HL-60 (cell line): ENCODE data around the gene CCSER1.

Experiments
- CTCF ChIP-seq: IDR thresholded peaks from one replicate; pipeline ENCODE4 v1.5.1; 2011; ENCODE audit warnings: low read length, control low read depth, inconsistent platforms; ENCODE audit not compliant: insufficient read depth
- GABPA ChIP-seq: IDR thresholded peaks from 2 replicates; pipeline ENCODE4 v1.6.1; 2012; ENCODE audit warnings: low read depth
- POLR2AphosphoS5 ChIP-seq: IDR thresholded peaks from 2 replicates; pipeline ENCODE4 v1.6.1; 2012; ENCODE audit warnings: low read depth
- SPI1 ChIP-seq: IDR thresholded peaks from 2 replicates; pipeline ENCODE4 v1.6.1; 2012; ENCODE audit warnings: low read depth, mild to moderate bottlenecking, borderline replicate concordance
- TF ChIP-seq, protein P1 (sequence below): IDR thresholded peaks from 2 replicates; pipeline ENCODE4 v1.6.1; 2012; ENCODE audit warnings: low read depth; ENCODE audit not compliant: insufficient replicate concordance

DNA sequence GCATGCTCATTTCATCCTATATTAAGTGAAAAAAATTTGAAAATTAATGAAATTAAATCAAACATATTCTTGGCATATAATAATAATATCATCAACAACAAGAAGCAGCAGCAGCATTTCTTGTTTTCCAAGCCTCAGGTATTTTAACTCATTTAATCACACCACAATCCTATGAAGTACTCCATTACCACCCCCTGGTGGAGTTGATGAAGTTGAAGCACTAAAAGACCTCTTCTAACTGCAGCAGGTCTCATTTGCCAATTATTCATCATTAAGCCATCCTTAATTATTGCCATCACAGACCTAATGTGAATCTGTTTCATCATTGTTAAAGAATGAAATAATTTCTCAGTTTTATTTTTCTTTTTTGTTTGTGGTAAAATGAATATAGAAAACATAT, 1375.2 kb downstream of the CCSER1 start:
- TF ChIP-seq CTCF (no peak), POLR2AphosphoS5 (no peak), GABPA (no peak), SPI1 (no peak)
- TF ChIP-seq, protein P1, sequence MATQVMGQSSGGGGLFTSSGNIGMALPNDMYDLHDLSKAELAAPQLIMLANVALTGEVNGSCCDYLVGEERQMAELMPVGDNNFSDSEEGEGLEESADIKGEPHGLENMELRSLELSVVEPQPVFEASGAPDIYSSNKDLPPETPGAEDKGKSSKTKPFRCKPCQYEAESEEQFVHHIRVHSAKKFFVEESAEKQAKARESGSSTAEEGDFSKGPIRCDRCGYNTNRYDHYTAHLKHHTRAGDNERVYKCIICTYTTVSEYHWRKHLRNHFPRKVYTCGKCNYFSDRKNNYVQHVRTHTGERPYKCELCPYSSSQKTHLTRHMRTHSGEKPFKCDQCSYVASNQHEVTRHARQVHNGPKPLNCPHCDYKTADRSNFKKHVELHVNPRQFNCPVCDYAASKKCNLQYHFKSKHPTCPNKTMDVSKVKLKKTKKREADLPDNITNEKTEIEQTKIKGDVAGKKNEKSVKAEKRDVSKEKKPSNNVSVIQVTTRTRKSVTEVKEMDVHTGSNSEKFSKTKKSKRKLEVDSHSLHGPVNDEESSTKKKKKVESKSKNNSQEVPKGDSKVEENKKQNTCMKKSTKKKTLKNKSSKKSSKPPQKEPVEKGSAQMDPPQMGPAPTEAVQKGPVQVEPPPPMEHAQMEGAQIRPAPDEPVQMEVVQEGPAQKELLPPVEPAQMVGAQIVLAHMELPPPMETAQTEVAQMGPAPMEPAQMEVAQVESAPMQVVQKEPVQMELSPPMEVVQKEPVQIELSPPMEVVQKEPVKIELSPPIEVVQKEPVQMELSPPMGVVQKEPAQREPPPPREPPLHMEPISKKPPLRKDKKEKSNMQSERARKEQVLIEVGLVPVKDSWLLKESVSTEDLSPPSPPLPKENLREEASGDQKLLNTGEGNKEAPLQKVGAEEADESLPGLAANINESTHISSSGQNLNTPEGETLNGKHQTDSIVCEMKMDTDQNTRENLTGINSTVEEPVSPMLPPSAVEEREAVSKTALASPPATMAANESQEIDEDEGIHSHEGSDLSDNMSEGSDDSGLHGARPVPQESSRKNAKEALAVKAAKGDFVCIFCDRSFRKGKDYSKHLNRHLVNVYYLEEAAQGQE, result no peak
